ENCODE measurements around the gene AHI1. TPM values are rescaled to one million over a fixed set of nuclear protein-coding genes. Genes with fewer than 3 reads are reported as not detected.

AHI1 gene
- 21.4 and 25.3 TPM in 2 replicates for total RNA-seq (2014; rRNA removed; shearing (Covaris generic))
- 33.9 and 34.8 TPM in 2 replicates for total RNA-seq (2022)
- Bru-seq, nascent RNA = percentile 67 among the genes with signal in this experiment
- BruChase-seq, experiment 1, labeled RNA remaining after a 6-hour chase = percentile 60 among the genes with signal in this experiment
- percentile 61 among the genes with signal in this experiment for BruChase-seq, experiment 2, labeled RNA remaining after a 2-hour chase
- long read RNA-seq, partial matches to known transcripts = 13 of 28 reads
- long read RNA-seq, other reads (novel, unspliced or antisense) = 15 of 28 reads

GRCh38 chr6:135497412-135498184 is at the start of gene AHI1:
Gene AHI1 (minus strand): TSS chr6:135497740. CDS start chr6:135492237, 5,503 bp downstream.
- BruUV-seq (replicated peaks) = no TSS peak
- H3K9me3 ChIP-seq (ENCODE audit: low read length) = no peaks in the 10 kb centered on the region
- POLR2A ChIA-PET = interaction anchor here (0.9 to 2.1 kb wide), 8 partner anchors 8 to 793 kb away, joined by 3 to 16 read pairs (median 4); partner anchors contain the start of gene MTFR2
- CTCF ChIA-PET (ENCODE audit: unreplicated experiment) = interaction anchor here (0.6 kb wide), 1 partner anchor 278 kb away, joined by 11 read pairs; no protein-coding TSS in a partner anchor
- intact Hi-C loops (cut with micrococcal nuclease; ENCODE audit: unreplicated experiment) = loop anchor here (1.0 to 10.0 kb wide), 5 partner anchors 31 to 1543 kb away; partner anchors contain the start of genes BCLAF1, HBS1L and TBPL1
- DNase-seq (ENCODE audit: low spot score) = peak; percentile 95
- peak within 1 kb of the TSS; percentile 77 for H3K4me2 ChIP-seq (ENCODE audit: low read length)
- H3K27ac ChIP-seq (ENCODE audit: low read depth, low read length, poor library complexity, severe bottlenecking) = peak within 1 kb of the TSS; percentile 60
- peaks cover 18% of the 10 kb centered on the region for H3K36me3 ChIP-seq (ENCODE audit: insufficient read depth, low read length)
- no peak for TF ChIP-seq EZH2phosphoT487 (IDR thresholded peaks at IDR 0.05; ENCODE audit: borderline replicate concordance, low read depth, low read length)
- 0 out of 2 replicates have a peak, but pooled peaks have one; percentile 13 for TF ChIP-seq CTCF (conservative IDR thresholded peaks at IDR 0.05; ENCODE audit: low read length)
- H3K4me3 ChIP-seq (ENCODE audit: low read depth, low read length, poor library complexity, severe bottlenecking) = peak within 1 kb of the TSS; percentile 85
- no peaks in the 10 kb centered on the region for H3K9me2 ChIP-seq (ENCODE audit: insufficient read depth, low read length)
- peak within 1 kb of the TSS; percentile 94 for H2AFZ ChIP-seq (ENCODE audit: low read length)
- H3K79me2 ChIP-seq (ENCODE audit: insufficient read depth, low read depth, low read length) = peaks cover 11% of the 10 kb centered on the region; the same call in 1 of the 2 replicates
- H3K4me1 ChIP-seq (ENCODE audit: insufficient read depth, low read length, poor library complexity, severe bottlenecking) = peaks cover 29% of the 10 kb centered on the region
- no peaks in the 10 kb centered on the region for H4K20me1 ChIP-seq (ENCODE audit: insufficient read depth, low read length)

DNA sequence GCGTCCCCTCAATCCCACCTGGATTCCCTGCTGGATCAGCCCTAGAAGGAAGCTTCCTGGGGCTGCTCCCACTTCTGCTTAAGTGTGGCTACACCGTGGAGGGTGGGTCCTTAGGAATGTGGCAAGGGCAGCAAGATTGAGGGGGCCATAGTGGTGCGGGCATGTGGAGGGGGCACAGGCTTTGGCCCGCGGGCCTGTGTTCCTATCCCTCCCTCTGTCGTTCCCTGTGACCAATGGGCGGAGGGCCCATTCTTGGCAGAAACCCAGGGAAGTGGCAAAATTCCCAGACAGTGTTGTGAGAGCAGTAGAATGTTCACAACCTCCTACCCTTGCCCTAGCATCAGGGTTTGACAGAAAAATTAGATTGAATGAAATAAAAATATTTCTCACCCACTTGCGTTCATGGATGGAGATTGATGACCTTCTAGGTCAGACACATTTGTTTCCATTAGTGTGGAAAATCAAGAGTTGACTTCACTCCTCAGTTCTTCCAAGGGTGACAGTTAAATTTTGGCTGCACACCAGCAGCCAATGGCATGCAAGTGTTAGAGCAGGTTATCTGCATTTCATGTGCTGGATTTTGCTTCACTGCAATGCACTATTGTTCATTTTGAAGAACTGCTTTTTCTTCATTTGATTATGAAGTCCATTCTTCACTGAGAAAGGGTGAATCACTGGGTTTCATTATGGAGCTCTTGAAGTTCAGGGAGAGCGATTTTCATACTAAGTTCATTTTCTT is 49.3 kb upstream of the AHI1 start:
- no peaks in the 10 kb centered on the region for H3K36me3 ChIP-seq (ENCODE audit: insufficient read depth, low read length)
- no peaks in the 10 kb centered on the region for H3K9me3 ChIP-seq (ENCODE audit: low read length)
- ChIA-PET POLR2A (no interaction called here), CTCF (ENCODE audit: unreplicated experiment) (no interaction called here)
- no peak overlapping the region for H3K4me3 ChIP-seq (ENCODE audit: low read depth, low read length, poor library complexity, severe bottlenecking)
- DNase-seq (ENCODE audit: low spot score) = no peak
- no TSS peak for BruUV-seq (replicated peaks)
- no peak overlapping the region for H3K4me2 ChIP-seq (ENCODE audit: low read length)
- H3K4me1 ChIP-seq (ENCODE audit: insufficient read depth, low read length, poor library complexity, severe bottlenecking) = no peaks in the 10 kb centered on the region
- intact Hi-C loops (cut with micrococcal nuclease; ENCODE audit: unreplicated experiment) = no loop called here
- no peak overlapping the region for H3K27ac ChIP-seq (ENCODE audit: low read depth, low read length, poor library complexity, severe bottlenecking)
- TF ChIP-seq CTCF (conservative IDR thresholded peaks at IDR 0.05; ENCODE audit: low read length) = no peak
- no peak for TF ChIP-seq EZH2phosphoT487 (IDR thresholded peaks at IDR 0.05; ENCODE audit: borderline replicate concordance, low read depth, low read length)
- H4K20me1 ChIP-seq (ENCODE audit: insufficient read depth, low read length) = no peaks in the 10 kb centered on the region
- no peaks in the 10 kb centered on the region for H3K79me2 ChIP-seq (ENCODE audit: insufficient read depth, low read depth, low read length)
- no peak overlapping the region for H2AFZ ChIP-seq (ENCODE audit: low read length)
- no peaks in the 10 kb centered on the region for H3K9me2 ChIP-seq (ENCODE audit: insufficient read depth, low read length)
